Endodermal cell (in vitro differentiated cells): ENCODE measurements around the gene LAPTM5. TPM values are rescaled to one million over a fixed set of nuclear protein-coding genes. Genes with fewer than 3 reads are reported as not detected.

Experiments used
- DNase-seq: peaks from one replicate; pipeline ENCODE4 v3.0.0-alpha.2; 2017
- H3K27ac ChIP-seq: 2 replicates; pipeline ENCODE4 v1.5.1; 2013; ENCODE audit warnings: mild to moderate bottlenecking, low read depth, low read length, moderate library complexity
- H3K27me3 ChIP-seq: 2 replicates; pipeline ENCODE4 v1.6.1; 2013; ENCODE audit warnings: mild to moderate bottlenecking, low read length, moderate library complexity; ENCODE audit not compliant: insufficient read depth, control insufficient read depth, poor library complexity, severe bottlenecking
- H3K36me3 ChIP-seq: 2 replicates; pipeline ENCODE4 v1.7.0; 2013; ENCODE audit warnings: mild to moderate bottlenecking, low read length, moderate library complexity; ENCODE audit not compliant: control insufficient read depth, insufficient read depth
- H3K4me1 ChIP-seq: one replicate; pipeline ENCODE4 v1.7.0; 2013; ENCODE audit warnings: low read length; ENCODE audit not compliant: control insufficient read depth, insufficient read depth
- H3K4me3 ChIP-seq: 2 replicates; pipeline ENCODE4 v1.5.1; 2013; ENCODE audit warnings: mild to moderate bottlenecking, low read length, moderate library complexity
- H3K9ac ChIP-seq: 2 replicates; pipeline ENCODE4 v1.6.1; 2013; ENCODE audit warnings: mild to moderate bottlenecking, low read length, moderate library complexity; ENCODE audit not compliant: poor library complexity, severe bottlenecking; ENCODE audit errors: extremely low read depth
- H3K9me3 ChIP-seq: 2 replicates; pipeline ENCODE4 v1.6.1; 2013; ENCODE audit warnings: mild to moderate bottlenecking, low read length, moderate library complexity; ENCODE audit not compliant: control insufficient read depth
- H3K27ac Mint-ChIP-seq: 2 replicates; pipeline ENCODE4 v1.8.0; 2020; ENCODE audit warnings: mixed read lengths
- H3K27me3 Mint-ChIP-seq: 2 replicates; pipeline ENCODE4 v1.8.0; 2021; ENCODE audit warnings: mild to moderate bottlenecking, mixed read lengths; ENCODE audit not compliant: insufficient read depth
- H3K36me3 Mint-ChIP-seq: 2 replicates; pipeline ENCODE4 v1.8.0; 2020; ENCODE audit warnings: low read depth, mixed read lengths
- H3K4me1 Mint-ChIP-seq: 2 replicates; pipeline ENCODE4 v1.8.0; 2020; ENCODE audit warnings: mixed read lengths
- H3K4me3 Mint-ChIP-seq: 2 replicates; pipeline ENCODE4 v1.8.0; 2020; ENCODE audit warnings: mild to moderate bottlenecking, moderate library complexity, mixed read lengths
- H3K9me3 Mint-ChIP-seq: 2 replicates; pipeline ENCODE4 v1.8.0; 2020; ENCODE audit warnings: mild to moderate bottlenecking, mixed read lengths
- CTCF ChIP-seq: fragments of 200-600 bp; sonication (generic); conservative IDR thresholded peaks from 2 replicates; pipeline ENCODE4 v1.5.0; 2021; ENCODE audit warnings: antibody characterized with exemption, mild to moderate bottlenecking
- WGBS, 2 experiments: methylation state at CpG; one replicate each; pipeline versions ENCODE4 v1.1.5 to v1.1.7; 2013; ENCODE audit warnings: missing lambda C conversion rate in 2 of 2, mixed read lengths in 1 of 2; ENCODE audit not compliant: insufficient coverage in 1 of 2, insufficient read length in 1 of 2; 5-methylcytosine and 5-hydroxymethylcytosine counted together
- total RNA-seq, 2 donors: library from RNA; stranded (reverse); fragmentation: NEBNext Ultra II Directional in 1 of 2; extraction: Animal tissue kit (Norgen Biotek cat#: 25700) in 1 of 2; gene quantifications; 2 replicates in 1 of 2; 3 replicates in 1 of 2; pipeline ENCODE4 v1.2.1, GENCODE V29; 2021

The LAPTM5 gene
- total RNA-seq, 2 donors from 2014 or later = not detected

- H3K4me3 ChIP-seq = no peak overlapping the region
- H3K27ac Mint-ChIP-seq = no peak overlapping the region
- H3K9me3 Mint-ChIP-seq = no peaks in the 10 kb centered on the region
- H3K27me3 Mint-ChIP-seq = no peaks in the 10 kb centered on the region
- no peaks in the 10 kb centered on the region for H3K27me3 ChIP-seq
- no peak overlapping the region for H3K9ac ChIP-seq
- no peak overlapping the region for H3K4me3 Mint-ChIP-seq
- H3K9me3 ChIP-seq = peaks cover 5% of the 10 kb centered on the region
- no peaks in the 10 kb centered on the region for H3K4me1 ChIP-seq
- no peak for DNase-seq
- 83 to 97% methylated on average over 3 to 10 of the region's 10 CpGs for WGBS, 2 experiments
- no peaks in the 10 kb centered on the region for H3K36me3 Mint-ChIP-seq
- no peak for TF ChIP-seq CTCF
- no peak overlapping the region for H3K27ac ChIP-seq
- no peaks in the 10 kb centered on the region for H3K36me3 ChIP-seq
- H3K4me1 Mint-ChIP-seq = peaks cover 14% of the 10 kb centered on the region
Measured at GRCh38 chr1:30763651-30764248, 6.2 kb upstream of the LAPTM5 start.

GRCh38 chr1:30762930-30763650 is 5.5 kb upstream of the LAPTM5 start:
- peaks cover 5% of the 10 kb centered on the region for H3K9me3 ChIP-seq
- Mint-ChIP-seq H3K4me1 (peaks cover 14% of the 10 kb centered on the region), H3K27ac (no peak overlapping the region), H3K36me3 (no peaks in the 10 kb centered on the region), H3K4me3 (no peak overlapping the region), H3K27me3 (no peaks in the 10 kb centered on the region), H3K9me3 (no peaks in the 10 kb centered on the region)
- no peak overlapping the region for H3K9ac ChIP-seq
- H3K36me3 ChIP-seq = no peaks in the 10 kb centered on the region
- H3K4me1 ChIP-seq = no peaks in the 10 kb centered on the region
- no peak overlapping the region for H3K27ac ChIP-seq
- H3K4me3 ChIP-seq = no peak overlapping the region
- no peak for TF ChIP-seq CTCF
- no peak for DNase-seq
- 94 to 95% methylated on average over 4 to 7 of the region's 7 CpGs for WGBS, 2 experiments
- no peaks in the 10 kb centered on the region for H3K27me3 ChIP-seq

- TF ChIP-seq CTCF = no peak
- Mint-ChIP-seq H3K27ac (peak overlapping the region; percentile 39), H3K4me1 (peaks cover 14% of the 10 kb centered on the region)
Measured at GRCh38 chr1:30762152-30762929, 4.8 kb upstream of the LAPTM5 start.

More at GRCh38 chr1:30762152-30762929, 4.8 kb upstream of the LAPTM5 start:
- no peaks in the 10 kb centered on the region for H3K9me3 Mint-ChIP-seq
- H3K27me3 ChIP-seq = no peaks in the 10 kb centered on the region
- no peak overlapping the region for H3K4me3 Mint-ChIP-seq
- H3K4me3 ChIP-seq = no peak overlapping the region
- no peak overlapping the region for H3K27ac ChIP-seq
- H3K36me3 ChIP-seq = no peaks in the 10 kb centered on the region
- whole genome bisulfite sequencing, 2 experiments = 84 to 85% methylated on average over 3 to 6 of the region's 6 CpGs
- no peaks in the 10 kb centered on the region for H3K36me3 Mint-ChIP-seq
- H3K4me1 ChIP-seq = no peaks in the 10 kb centered on the region
- H3K9ac ChIP-seq = no peak overlapping the region
- no peaks in the 10 kb centered on the region for H3K27me3 Mint-ChIP-seq
- no peak for DNase-seq
- peaks cover 5% of the 10 kb centered on the region for H3K9me3 ChIP-seq
